ENCODE results near the gene CCNK.

Gene CCNK

DNA sequence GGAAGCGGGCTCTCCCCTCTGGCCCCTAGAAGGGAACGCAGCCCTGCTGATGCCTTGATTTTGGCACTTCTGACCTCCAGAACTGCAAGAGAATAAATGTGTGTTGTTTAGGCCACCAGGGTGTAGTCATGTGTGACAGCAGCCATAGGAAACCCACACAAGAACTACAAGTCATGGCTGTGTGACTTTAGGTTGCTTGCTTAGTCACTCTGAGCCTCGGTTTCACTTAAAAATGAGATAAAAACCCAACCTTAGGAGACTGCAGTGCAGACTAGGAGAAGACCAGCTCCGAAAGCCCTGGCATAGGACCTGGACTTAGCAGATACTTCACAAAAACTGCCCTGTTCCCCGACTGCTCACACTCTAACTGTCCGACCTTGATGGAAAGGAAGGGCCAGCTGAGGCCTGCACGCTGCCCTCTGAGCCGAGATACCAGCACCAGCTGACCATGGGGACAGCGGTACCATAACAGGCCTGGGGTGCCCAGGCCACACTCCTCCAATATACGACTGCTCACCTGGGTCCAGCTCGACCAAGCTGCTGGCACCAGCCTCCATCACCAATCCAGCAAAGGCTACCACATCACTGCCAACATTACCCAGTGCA, 69.3 kb downstream of the CCNK start:
- TF ChIP-seq, protein P1, sequence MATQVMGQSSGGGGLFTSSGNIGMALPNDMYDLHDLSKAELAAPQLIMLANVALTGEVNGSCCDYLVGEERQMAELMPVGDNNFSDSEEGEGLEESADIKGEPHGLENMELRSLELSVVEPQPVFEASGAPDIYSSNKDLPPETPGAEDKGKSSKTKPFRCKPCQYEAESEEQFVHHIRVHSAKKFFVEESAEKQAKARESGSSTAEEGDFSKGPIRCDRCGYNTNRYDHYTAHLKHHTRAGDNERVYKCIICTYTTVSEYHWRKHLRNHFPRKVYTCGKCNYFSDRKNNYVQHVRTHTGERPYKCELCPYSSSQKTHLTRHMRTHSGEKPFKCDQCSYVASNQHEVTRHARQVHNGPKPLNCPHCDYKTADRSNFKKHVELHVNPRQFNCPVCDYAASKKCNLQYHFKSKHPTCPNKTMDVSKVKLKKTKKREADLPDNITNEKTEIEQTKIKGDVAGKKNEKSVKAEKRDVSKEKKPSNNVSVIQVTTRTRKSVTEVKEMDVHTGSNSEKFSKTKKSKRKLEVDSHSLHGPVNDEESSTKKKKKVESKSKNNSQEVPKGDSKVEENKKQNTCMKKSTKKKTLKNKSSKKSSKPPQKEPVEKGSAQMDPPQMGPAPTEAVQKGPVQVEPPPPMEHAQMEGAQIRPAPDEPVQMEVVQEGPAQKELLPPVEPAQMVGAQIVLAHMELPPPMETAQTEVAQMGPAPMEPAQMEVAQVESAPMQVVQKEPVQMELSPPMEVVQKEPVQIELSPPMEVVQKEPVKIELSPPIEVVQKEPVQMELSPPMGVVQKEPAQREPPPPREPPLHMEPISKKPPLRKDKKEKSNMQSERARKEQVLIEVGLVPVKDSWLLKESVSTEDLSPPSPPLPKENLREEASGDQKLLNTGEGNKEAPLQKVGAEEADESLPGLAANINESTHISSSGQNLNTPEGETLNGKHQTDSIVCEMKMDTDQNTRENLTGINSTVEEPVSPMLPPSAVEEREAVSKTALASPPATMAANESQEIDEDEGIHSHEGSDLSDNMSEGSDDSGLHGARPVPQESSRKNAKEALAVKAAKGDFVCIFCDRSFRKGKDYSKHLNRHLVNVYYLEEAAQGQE (IDR thresholded peaks at IDR 0.05; ENCODE audit: insufficient read depth in 1 of 2, low read depth in 2 of 2, low read length in 2 of 2) = no peak
- no peak for TF ChIP-seq POLR2AphosphoS5 (IDR thresholded peaks at IDR 0.05; ENCODE audit: low read depth, low read length)
- TF ChIP-seq FOXP2 (optimal IDR thresholded peaks at IDR 0.05; ENCODE audit: borderline replicate concordance, extremely low read depth, extremely low read length, insufficient read depth) = no peak

DNA sequence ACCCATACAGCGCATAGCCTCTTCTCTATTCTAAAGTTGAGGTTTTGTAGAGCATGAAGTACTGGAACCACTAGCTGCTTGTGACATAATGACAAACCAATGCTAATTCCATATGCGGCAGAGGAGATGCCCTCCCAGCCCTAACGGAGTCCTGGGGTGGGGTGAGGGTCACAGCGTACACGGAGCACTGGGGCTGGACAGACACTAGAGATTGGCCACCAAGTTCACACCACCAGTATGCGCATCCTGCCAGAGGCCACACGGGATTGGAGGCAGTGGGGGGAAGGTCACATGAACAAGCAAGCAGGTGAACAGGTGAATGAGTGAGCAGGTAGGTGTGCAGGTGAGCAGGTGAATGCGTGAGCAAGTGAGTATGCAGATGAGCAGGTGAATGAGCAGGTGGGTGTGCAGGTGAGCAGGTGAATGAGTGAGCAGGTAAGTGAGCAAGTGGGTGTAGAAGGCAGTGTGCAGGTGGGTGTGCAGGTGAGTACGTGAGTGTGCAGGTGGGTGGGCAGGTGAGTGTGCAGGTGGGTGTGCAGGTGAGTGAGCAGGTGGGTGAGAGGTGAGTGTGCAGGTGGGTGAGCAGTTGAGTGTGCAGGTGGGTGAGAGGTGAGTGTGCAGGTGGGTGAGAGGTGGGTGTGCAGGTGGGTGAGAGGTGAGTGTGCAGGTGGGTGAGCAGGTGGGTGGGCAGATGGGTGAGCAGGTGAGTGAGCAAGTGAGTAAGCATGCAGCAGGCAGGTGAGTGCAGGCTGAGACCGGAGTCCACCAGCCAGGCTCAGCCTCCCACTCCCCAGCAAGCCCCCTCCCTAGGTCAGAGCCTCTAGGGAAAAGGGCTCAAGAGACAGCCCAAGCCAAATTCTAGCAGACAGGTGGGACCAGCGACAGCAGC, 70.1 kb downstream of the CCNK start:
- TF ChIP-seq TAF1 (IDR thresholded peaks at IDR 0.05; ENCODE audit: borderline replicate concordance, insufficient read depth, low read length) = no peak
- TF ChIP-seq SIN3A (IDR thresholded peaks at IDR 0.05; ENCODE audit: borderline replicate concordance, insufficient read depth, low read length) = no peak
- no peak for TF ChIP-seq FOXP2 (optimal IDR thresholded peaks at IDR 0.05; ENCODE audit: borderline replicate concordance, extremely low read depth, extremely low read length, insufficient read depth)
- TF ChIP-seq POLR2AphosphoS5 (IDR thresholded peaks at IDR 0.05; ENCODE audit: low read depth, low read length) = no peak
- TF ChIP-seq, protein P1 (IDR thresholded peaks at IDR 0.05; ENCODE audit: insufficient read depth in 1 of 2, low read depth in 2 of 2, low read length in 2 of 2) = no peak

DNA sequence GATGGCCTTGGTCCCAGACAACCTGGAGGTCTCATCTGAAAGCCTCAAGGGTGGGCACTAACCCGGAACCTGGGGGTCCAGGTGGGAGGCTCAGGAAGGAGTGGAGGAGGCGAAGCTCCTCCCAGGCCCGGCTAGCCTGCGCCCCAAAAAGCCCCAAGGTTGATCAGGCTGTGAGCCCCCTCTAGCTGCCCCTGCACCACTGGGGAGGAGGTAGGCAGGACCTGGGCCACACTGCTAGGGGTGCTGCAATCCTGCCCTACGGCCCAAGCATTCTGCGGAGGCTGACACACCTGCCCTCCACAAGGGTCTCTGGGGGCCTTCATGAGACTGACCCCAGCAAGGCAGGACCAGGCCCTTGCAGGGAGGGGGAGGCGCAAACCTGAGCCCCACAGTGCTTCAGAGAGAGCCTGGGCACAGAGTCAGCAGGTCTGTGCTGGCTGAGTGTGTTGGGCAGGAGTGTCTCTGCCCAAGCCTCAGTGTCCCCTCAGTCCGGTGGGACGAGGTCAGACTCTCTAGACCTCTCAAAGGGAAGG, 70.9 kb downstream of the CCNK start:
- TF ChIP-seq SIN3A (IDR thresholded peaks at IDR 0.05; ENCODE audit: borderline replicate concordance, insufficient read depth, low read length) (no peak), FOXP2 (optimal IDR thresholded peaks at IDR 0.05; ENCODE audit: borderline replicate concordance, extremely low read depth, extremely low read length, insufficient read depth) (no peak)

DNA sequence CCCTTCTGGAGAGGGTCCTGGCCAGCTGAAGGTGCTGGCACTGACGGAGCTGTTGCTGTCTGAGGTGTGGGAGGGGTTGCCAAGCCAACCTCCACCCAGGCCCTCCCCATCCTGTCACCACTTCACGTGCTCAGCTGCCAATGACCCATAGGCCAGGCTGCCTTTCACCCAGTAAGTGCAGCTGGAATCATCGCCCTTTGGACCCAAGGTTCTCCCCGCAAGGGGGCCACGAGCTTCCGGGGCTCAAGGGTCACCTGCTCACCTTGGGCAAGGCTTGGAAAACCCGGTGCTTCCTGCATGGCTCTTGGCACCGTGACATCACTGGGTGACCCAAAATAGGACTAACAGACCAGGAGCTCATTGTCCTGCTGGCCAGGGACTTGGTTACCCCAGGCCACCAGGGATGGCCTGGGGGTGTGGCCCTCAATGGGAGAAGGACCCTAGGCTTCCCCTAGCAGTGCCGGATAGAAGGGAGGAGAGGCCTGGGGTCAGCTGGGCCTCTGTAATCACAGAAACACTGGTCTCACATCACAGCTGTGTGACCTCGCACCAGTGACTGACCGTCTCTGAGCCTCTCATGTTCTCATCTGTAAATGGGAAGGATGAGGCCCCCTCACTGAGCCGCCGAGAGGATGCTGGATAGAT, 71.5 kb downstream of the CCNK start:
- TF ChIP-seq FOXP2 (optimal IDR thresholded peaks at IDR 0.05; ENCODE audit: borderline replicate concordance, extremely low read depth, extremely low read length, insufficient read depth) (no peak), TAF1 (IDR thresholded peaks at IDR 0.05; ENCODE audit: borderline replicate concordance, insufficient read depth, low read length) (no peak)
- TF ChIP-seq, protein P1 (IDR thresholded peaks at IDR 0.05; ENCODE audit: insufficient read depth in 1 of 2, low read depth in 2 of 2, low read length in 2 of 2) = no peak

DNA sequence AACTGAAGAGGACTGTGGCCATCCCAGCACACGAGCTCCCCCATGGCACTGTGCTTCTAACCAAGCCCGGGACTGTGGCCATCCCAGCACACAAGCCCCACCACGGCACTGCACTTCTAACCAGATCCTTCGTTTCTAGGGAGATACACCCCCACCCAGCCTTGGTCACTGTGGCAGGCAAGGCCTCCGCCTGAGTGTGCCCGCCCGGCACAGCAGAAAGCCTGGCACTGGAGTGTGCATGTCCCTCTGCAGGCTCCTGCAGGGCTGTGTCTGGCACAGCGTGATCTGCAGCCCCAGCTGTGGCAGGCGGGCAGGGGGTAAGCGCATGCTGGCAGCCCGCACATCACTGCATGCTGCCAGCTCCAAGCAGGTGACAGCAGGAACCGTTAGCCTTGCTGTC, 73.0 kb downstream of the CCNK start:
- TF ChIP-seq FOXP2 (optimal IDR thresholded peaks at IDR 0.05; ENCODE audit: borderline replicate concordance, extremely low read depth, extremely low read length, insufficient read depth) = no peak
- TF ChIP-seq POLR2AphosphoS5 (IDR thresholded peaks at IDR 0.05; ENCODE audit: low read depth, low read length) = no peak
- TF ChIP-seq, protein P1 (IDR thresholded peaks at IDR 0.05; ENCODE audit: insufficient read depth in 1 of 2, low read depth in 2 of 2, low read length in 2 of 2) = no peak

Measured in PFSK-1 (cell line).